Esophagus (tissue), 2 donors: ENCODE data around the gene ILK. TPM values are rescaled to one million over a fixed set of nuclear protein-coding genes. Genes with fewer than 3 reads are reported as not detected.

Experiments used
- H3K27ac ChIP-seq, 2 donors: one replicate each; pipeline ENCODE4 v1.5.1; 2013; ENCODE audit warnings: low read depth in 2 of 2, mild to moderate bottlenecking in 2 of 2, inconsistent platforms in 1 of 2, low read length in 1 of 2, moderate library complexity in 1 of 2
- H3K27me3 ChIP-seq, 2 donors: one replicate each; pipeline ENCODE4 v1.6.1; 2013; ENCODE audit warnings: low read length in 2 of 2, control low read depth in 1 of 2, mild to moderate bottlenecking in 1 of 2; ENCODE audit not compliant: insufficient read depth in 2 of 2, control insufficient read depth in 1 of 2
- H3K36me3 ChIP-seq, 2 donors: one replicate each; pipeline ENCODE4 v1.6.1; 2013; ENCODE audit warnings: low read length in 1 of 2; ENCODE audit not compliant: control insufficient read depth in 2 of 2, insufficient read depth in 2 of 2
- H3K4me1 ChIP-seq, 2 donors: one replicate each; pipeline ENCODE4 v1.6.1; 2013; ENCODE audit warnings: low read length in 1 of 2; ENCODE audit not compliant: control insufficient read depth in 2 of 2, insufficient read depth in 2 of 2
- H3K4me3 ChIP-seq, 2 donors: one replicate each; pipeline ENCODE4 v1.5.1; 2013; ENCODE audit warnings: low read length in 2 of 2, mild to moderate bottlenecking in 2 of 2, low read depth in 1 of 2, moderate library complexity in 1 of 2
- H3K9me3 ChIP-seq, 2 donors: one replicate each; pipeline ENCODE4 v1.6.1; 2013; ENCODE audit warnings: mild to moderate bottlenecking in 2 of 2, low read depth in 1 of 2, low read length in 1 of 2, moderate library complexity in 1 of 2; ENCODE audit not compliant: control insufficient read depth in 2 of 2, insufficient read depth in 1 of 2
- WGBS, 2 donors: extraction: QIAGEN DNeasy Blood & Tissue Kit; methylation state at CpG; one replicate each; pipeline ENCODE4 v1.1.7; 2013; 5-methylcytosine and 5-hydroxymethylcytosine counted together
- polyA plus RNA-seq, 2 donors: library from polyadenylated mRNA; stranded (reverse); fragments of 200-250 nt; gene quantifications; one replicate each; pipeline ENCODE4 v1.2.3, GENCODE V29; 2013
- donor health status: healthy with polysubstance abuse.
- donor health status: Bipolar disorder and iron deficiency.

Gene ILK
- polyA plus RNA-seq, 2 donors: 63.3 to 91.0 TPM

- no peak overlapping the region for H3K4me3 ChIP-seq
- WGBS, 2 donors: 95 to 96% methylated on average over 26 of the region's 26 CpGs
- no peaks in the 10 kb centered on the region for H3K27me3 ChIP-seq
- H3K36me3 ChIP-seq: peaks cover 0 to 2% of the 10 kb centered on the region in 2 donors
- H3K27ac ChIP-seq: no peak overlapping the region
- H3K9me3 ChIP-seq: no peaks in the 10 kb centered on the region
- H3K4me1 ChIP-seq: peaks cover 1 to 6% of the 10 kb centered on the region in 2 donors
Measured at GRCh38 chr11:6640985-6641701, 37.6 kb downstream of the ILK start.

- Histone ChIP-seq H3K4me3 (no peak overlapping the region), H3K9me3 (no peaks in the 10 kb centered on the region), H3K27ac (no peak overlapping the region), H3K36me3 (peaks cover 0 to 2% of the 10 kb centered on the region in 2 donors), H3K27me3 (no peaks in the 10 kb centered on the region), H3K4me1 (peaks cover 6 to 9% of the 10 kb centered on the region in 2 donors)
- WGBS, 2 donors: 81 to 85% methylated on average over 7 of the region's 7 CpGs
Measured at GRCh38 chr11:6642957-6643356, 39.4 kb downstream of the ILK start.

GRCh38 chr11:6646071-6646470 is 42.5 kb downstream of the ILK start:
- H3K36me3 ChIP-seq: no peaks in the 10 kb centered on the region
- H3K27me3 ChIP-seq: no peaks in the 10 kb centered on the region
- no peaks in the 10 kb centered on the region for H3K9me3 ChIP-seq
- peak overlapping the region; percentile 35 to 45 for H3K27ac ChIP-seq
- H3K4me3 ChIP-seq: no peak overlapping the region
- 59 to 62% methylated on average over 12 of the region's 12 CpGs for WGBS, 2 donors
- peaks cover 5 to 9% of the 10 kb centered on the region in 2 donors for H3K4me1 ChIP-seq

- peaks cover 3 to 9% of the 10 kb centered on the region in 2 donors for H3K4me1 ChIP-seq
- H3K27me3 ChIP-seq: no peaks in the 10 kb centered on the region
- 41 to 54% methylated on average over 3 of the region's 3 CpGs for WGBS, 2 donors
- no peak overlapping the region for H3K4me3 ChIP-seq
- H3K27ac ChIP-seq: peak overlapping the region; percentile 45 to 57
- no peaks in the 10 kb centered on the region for H3K9me3 ChIP-seq
- no peaks in the 10 kb centered on the region for H3K36me3 ChIP-seq
Measured at GRCh38 chr11:6646576-6646917, 43.0 kb downstream of the ILK start.

- no peaks in the 10 kb centered on the region for H3K27me3 ChIP-seq
- H3K4me3 ChIP-seq: no peak overlapping the region
- 48 to 51% methylated on average over 9 of the region's 9 CpGs for WGBS, 2 donors
- no peaks in the 10 kb centered on the region for H3K36me3 ChIP-seq
- peak overlapping the region; percentile 45 to 57 for H3K27ac ChIP-seq
- H3K9me3 ChIP-seq: no peaks in the 10 kb centered on the region
- H3K4me1 ChIP-seq: peaks cover 3 to 9% of the 10 kb centered on the region in 2 donors
Measured at GRCh38 chr11:6646918-6647679, 43.5 kb downstream of the ILK start.

GRCh38 chr11:6647836-6648235 is 44.3 kb downstream of the ILK start:
- 88 to 90% methylated on average over 2 of the region's 2 CpGs for WGBS, 2 donors
- H3K27ac ChIP-seq: no peak overlapping the region
- no peaks in the 10 kb centered on the region for H3K9me3 ChIP-seq
- no peaks in the 10 kb centered on the region for H3K27me3 ChIP-seq
- H3K4me3 ChIP-seq: no peak overlapping the region
- H3K4me1 ChIP-seq: peaks cover 3 to 9% of the 10 kb centered on the region in 2 donors
- H3K36me3 ChIP-seq: no peaks in the 10 kb centered on the region

GRCh38 chr11:6648501-6648900 is 44.9 kb downstream of the ILK start:
- Histone ChIP-seq H3K4me3 (no peak overlapping the region), H3K36me3 (no peaks in the 10 kb centered on the region), H3K27ac (no peak overlapping the region), H3K9me3 (no peaks in the 10 kb centered on the region), H3K4me1 (peaks cover 3 to 9% of the 10 kb centered on the region in 2 donors), H3K27me3 (no peaks in the 10 kb centered on the region)
- WGBS, 2 donors: 66 to 67% methylated on average over 1 of the region's 1 CpG

GRCh38 chr11:6650104-6650503 is 46.5 kb downstream of the ILK start:
- Histone ChIP-seq H3K27me3 (no peaks in the 10 kb centered on the region), H3K27ac (no peak overlapping the region), H3K9me3 (no peaks in the 10 kb centered on the region), H3K4me3 (no peak overlapping the region), H3K36me3 (no peaks in the 10 kb centered on the region), H3K4me1 (peaks cover 5 to 9% of the 10 kb centered on the region in 2 donors)

- no peak overlapping the region for H3K27ac ChIP-seq
Measured at GRCh38 chr11:6650980-6651379, 47.4 kb downstream of the ILK start.

More at GRCh38 chr11:6650980-6651379, 47.4 kb downstream of the ILK start:
- Histone ChIP-seq H3K36me3 (no peaks in the 10 kb centered on the region), H3K27me3 (no peaks in the 10 kb centered on the region), H3K4me1 (peaks cover 2 to 9% of the 10 kb centered on the region in 2 donors), H3K9me3 (no peaks in the 10 kb centered on the region), H3K4me3 (no peak overlapping the region)
- WGBS, 2 donors: 57 to 59% methylated on average over 6 of the region's 6 CpGs
